Renal cortex interstitium (tissue), 11 donors: Measurements from ENCODE around the gene ACSF2. TPM values are rescaled to one million over a fixed set of nuclear protein-coding genes. Genes with fewer than 3 reads are reported as not detected.
"Not testable (repeated sequence)": the region's sequence is repeated elsewhere in the genome, so short reads cannot be mapped to it uniquely, and the experiment has no call there.

Experiments
- DNase-seq, 11 donors: peaks; one replicate each; pipeline ENCODE4 v3.0.0-alpha.2; 2013; ENCODE audit warnings: low read depth in 9 of 11, low spot score in 4 of 11; ENCODE audit errors: extremely low read depth in 1 of 11
- polyA plus RNA-seq, 3 donors: library from polyadenylated mRNA; unstranded; fragments of 120-200 nt; gene quantifications; one replicate each; pipeline ENCODE4 v1.2.1, GENCODE V29; 2013; ENCODE audit not compliant: insufficient read length in 3 of 3

Gene ACSF2
- polyA plus RNA-seq, 3 donors: 97.8 to 112 (median 110) TPM

GRCh38 chr17:50470426-50470825 is 44.4 kb downstream of the ACSF2 start:
- DNase-seq: no peak

- no peak for DNase-seq
Measured at GRCh38 chr17:50471009-50471905, 45.2 kb downstream of the ACSF2 start.

- DNase-seq: no peak
Measured at GRCh38 chr17:50472286-50472685, 46.3 kb downstream of the ACSF2 start.

GRCh38 chr17:50472761-50473161 is 46.7 kb downstream of the ACSF2 start:
- DNase-seq: not testable (repeated sequence)

GRCh38 chr17:50473901-50474300 is 47.9 kb downstream of the ACSF2 start:
- no peak for DNase-seq

GRCh38 chr17:50474523-50474922 is 48.5 kb downstream of the ACSF2 start:
- DNase-seq: no peak

GRCh38 chr17:50475362-50475761 is 49.3 kb downstream of the ACSF2 start:
- no peak for DNase-seq

- DNase-seq: not testable (repeated sequence)
Measured at GRCh38 chr17:50475775-50476544, 49.9 kb downstream of the ACSF2 start.

GRCh38 chr17:50476545-50477315 is 50.7 kb downstream of the ACSF2 start:
- DNase-seq: no peak

- DNase-seq: no peak
Measured at GRCh38 chr17:50477976-50478375, 52.0 kb downstream of the ACSF2 start.

GRCh38 chr17:50478391-50479381 is 52.7 kb downstream of the ACSF2 start, which contains the start of gene RSAD1:
Gene RSAD1 (plus strand): TSS chr17:50478860. CDS start chr17:50478885, 25 bp downstream.
- DNase-seq: peak; percentile 69 to 87 (median 84)

GRCh38 chr17:50479522-50480141 is 53.6 kb downstream of the ACSF2 start:
- peak in 7 of 11 donors; percentile 56 to 80 (median 73) for DNase-seq

- no peak for DNase-seq
Measured at GRCh38 chr17:50480142-50480764, 54.2 kb downstream of the ACSF2 start.

GRCh38 chr17:50480854-50481490 is 55.0 kb downstream of the ACSF2 start:
- DNase-seq: no peak

- DNase-seq: no peak
Measured at GRCh38 chr17:50481648-50482047, 55.6 kb downstream of the ACSF2 start.

GRCh38 chr17:50482110-50482509 is 56.1 kb downstream of the ACSF2 start:
- no peak for DNase-seq

- DNase-seq: peak in 9 of 11 donors; percentile 54 to 90 (median 74)
Measured at GRCh38 chr17:50482516-50482915, 56.5 kb downstream of the ACSF2 start.
